GM18517 (cell line): ENCODE data around the gene NKAP.
"Not testable (repeated sequence)": the region's sequence is repeated elsewhere in the genome, so short reads cannot be mapped to it uniquely, and the experiment has no call there.

Experiments used
- ATAC-seq: cut with Tn5 transposase; IDR thresholded peaks from one replicate; pipeline ENCODE4 v1.9.1; 2021; ENCODE audit warnings: mild to moderate bottlenecking, moderate library complexity; ENCODE audit not compliant: unreplicated experiment

Gene NKAP

GRCh38 chrX:119941336-119941735 is 2.2 kb downstream of the NKAP start:
- no peak for ATAC-seq

GRCh38 chrX:119935215-119935874 is 8.2 kb downstream of the NKAP start:
- no peak for ATAC-seq

GRCh38 chrX:119922391-119922790 is 21.2 kb downstream of the NKAP start:
- not testable (repeated sequence) for ATAC-seq

- ATAC-seq: no peak
Measured at GRCh38 chrX:119919835-119920585, 23.5 kb downstream of the NKAP start.

GRCh38 chrX:119917877-119918276 is 25.7 kb downstream of the NKAP start:
- no peak for ATAC-seq

- ATAC-seq: no peak
Measured at GRCh38 chrX:119916310-119916709, 27.2 kb downstream of the NKAP start.

GRCh38 chrX:119900976-119901375 is 42.6 kb downstream of the NKAP start:
- ATAC-seq: no peak

- ATAC-seq: no peak
Measured at GRCh38 chrX:119899125-119899524, 44.4 kb downstream of the NKAP start.

- no peak for ATAC-seq
Measured at GRCh38 chrX:119895843-119896326, 47.7 kb downstream of the NKAP start, which contains the start of gene AKAP14. Gene AKAP14 (plus strand): TSS chrX:119895893. CDS start chrX:119903224, 7,331 bp downstream.

- ATAC-seq: not testable (repeated sequence)
Measured at GRCh38 chrX:119891961-119892692, 51.4 kb downstream of the NKAP start.

GRCh38 chrX:119890626-119891025 is 52.9 kb downstream of the NKAP start:
- not testable (repeated sequence) for ATAC-seq

- ATAC-seq: no peak
Measured at GRCh38 chrX:119887721-119888425, 55.7 kb downstream of the NKAP start.

- ATAC-seq: no peak
Measured at GRCh38 chrX:119885554-119886428, 57.8 kb downstream of the NKAP start.

- ATAC-seq: peak; percentile 75
Measured at GRCh38 chrX:119880552-119881437, 62.8 kb downstream of the NKAP start.

- ATAC-seq: no peak
Measured at GRCh38 chrX:119880076-119880475, 63.5 kb downstream of the NKAP start.

- no peak for ATAC-seq
Measured at GRCh38 chrX:119878740-119879139, 64.8 kb downstream of the NKAP start.

- peak; percentile 90 for ATAC-seq
Measured at GRCh38 chrX:119871599-119872395, 71.8 kb downstream of the NKAP start, which contains the start of the genes NDUFA1 and RNF113A. Gene NDUFA1 (plus strand): TSS chrX:119871832. CDS start chrX:119871912, 80 bp downstream. Gene RNF113A (minus strand): TSS chrX:119871733. CDS start chrX:119871613, 120 bp downstream.

GRCh38 chrX:119871245-119871598 is 72.3 kb downstream of the NKAP start:
- ATAC-seq: peak; percentile 44
